ENCODE results near the gene PIAS4. TPM values are rescaled to one million over a fixed set of nuclear protein-coding genes. Genes with fewer than 3 reads are reported as not detected.

PIAS4 gene
- total RNA-seq, 1 donor, result 17.3 TPM

DNA sequence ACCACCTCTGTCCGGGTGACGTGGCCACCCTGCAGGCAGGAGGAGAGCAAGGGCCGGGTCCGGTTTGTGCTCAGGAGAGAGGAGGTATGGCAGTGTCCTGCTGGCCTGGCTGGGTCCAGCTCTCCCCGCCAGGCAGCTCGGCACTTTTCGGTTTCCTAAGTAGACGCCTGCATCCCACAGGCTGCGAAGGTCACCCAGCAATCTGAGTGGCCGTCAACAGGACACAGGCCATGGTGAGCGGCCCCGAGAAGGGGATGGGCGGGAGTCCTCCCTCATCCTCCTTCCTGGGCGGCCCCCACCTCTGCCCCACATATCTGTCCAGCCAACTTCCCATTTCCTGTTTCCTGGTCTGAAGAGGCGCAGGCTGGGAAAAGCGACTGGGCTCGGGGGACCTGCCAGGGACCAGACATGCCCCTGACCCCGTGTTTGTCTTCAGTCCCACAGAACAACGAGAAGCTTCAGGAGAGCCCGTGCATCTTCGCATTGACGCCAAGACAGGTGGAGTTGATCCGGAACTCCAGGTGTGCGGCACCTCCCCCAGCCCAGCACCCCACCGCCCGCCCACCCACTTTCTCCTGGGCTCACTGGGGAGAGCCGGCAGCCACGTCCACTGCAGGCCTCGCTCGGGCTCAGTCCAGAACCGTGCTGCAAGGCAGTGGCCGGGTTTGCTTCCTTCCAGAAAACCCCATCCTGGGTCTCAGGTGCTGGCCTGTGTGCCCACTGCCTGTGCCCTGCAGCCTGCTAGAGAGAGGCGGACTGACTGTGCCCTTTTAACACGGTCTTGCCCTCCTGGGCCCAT lies 16.3 kb downstream of the PIAS4 start:
- H3K4me3 ChIP-seq (ENCODE audit: low read depth, low read length), result no peak overlapping the region
- no peak for DNase-seq (ENCODE audit: low read depth)
- TF ChIP-seq, protein P1, sequence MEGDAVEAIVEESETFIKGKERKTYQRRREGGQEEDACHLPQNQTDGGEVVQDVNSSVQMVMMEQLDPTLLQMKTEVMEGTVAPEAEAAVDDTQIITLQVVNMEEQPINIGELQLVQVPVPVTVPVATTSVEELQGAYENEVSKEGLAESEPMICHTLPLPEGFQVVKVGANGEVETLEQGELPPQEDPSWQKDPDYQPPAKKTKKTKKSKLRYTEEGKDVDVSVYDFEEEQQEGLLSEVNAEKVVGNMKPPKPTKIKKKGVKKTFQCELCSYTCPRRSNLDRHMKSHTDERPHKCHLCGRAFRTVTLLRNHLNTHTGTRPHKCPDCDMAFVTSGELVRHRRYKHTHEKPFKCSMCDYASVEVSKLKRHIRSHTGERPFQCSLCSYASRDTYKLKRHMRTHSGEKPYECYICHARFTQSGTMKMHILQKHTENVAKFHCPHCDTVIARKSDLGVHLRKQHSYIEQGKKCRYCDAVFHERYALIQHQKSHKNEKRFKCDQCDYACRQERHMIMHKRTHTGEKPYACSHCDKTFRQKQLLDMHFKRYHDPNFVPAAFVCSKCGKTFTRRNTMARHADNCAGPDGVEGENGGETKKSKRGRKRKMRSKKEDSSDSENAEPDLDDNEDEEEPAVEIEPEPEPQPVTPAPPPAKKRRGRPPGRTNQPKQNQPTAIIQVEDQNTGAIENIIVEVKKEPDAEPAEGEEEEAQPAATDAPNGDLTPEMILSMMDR (IDR thresholded peaks at IDR 0.05; ENCODE audit: insufficient read depth, low read depth, low read length), result no peak

DNA sequence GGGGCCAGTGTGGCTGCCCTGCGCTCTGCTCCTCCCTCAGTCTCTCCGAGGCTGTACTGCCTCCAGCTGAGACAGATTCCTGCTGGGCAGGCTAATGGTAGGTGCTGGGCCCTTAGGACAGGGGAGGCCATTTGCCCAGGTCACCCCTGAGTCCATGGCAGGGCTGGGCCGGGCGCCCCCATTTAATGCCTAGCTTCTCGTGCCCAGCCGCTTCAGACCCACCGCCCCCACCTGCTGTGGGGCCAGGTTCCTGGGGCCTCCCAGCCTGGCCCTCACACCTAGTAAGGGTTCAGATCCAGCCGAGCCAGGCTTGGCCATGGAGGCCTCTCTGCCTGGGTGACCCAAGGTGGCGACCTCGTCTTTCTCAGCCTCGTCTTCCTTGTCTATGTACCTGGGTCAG lies 17.8 kb downstream of the PIAS4 start:
- no peak overlapping the region for H3K4me3 ChIP-seq (ENCODE audit: low read depth, low read length)
- TF ChIP-seq, protein P1 (IDR thresholded peaks at IDR 0.05; ENCODE audit: insufficient read depth, low read depth, low read length), result no peak
- DNase-seq (ENCODE audit: low read depth), result no peak

DNA sequence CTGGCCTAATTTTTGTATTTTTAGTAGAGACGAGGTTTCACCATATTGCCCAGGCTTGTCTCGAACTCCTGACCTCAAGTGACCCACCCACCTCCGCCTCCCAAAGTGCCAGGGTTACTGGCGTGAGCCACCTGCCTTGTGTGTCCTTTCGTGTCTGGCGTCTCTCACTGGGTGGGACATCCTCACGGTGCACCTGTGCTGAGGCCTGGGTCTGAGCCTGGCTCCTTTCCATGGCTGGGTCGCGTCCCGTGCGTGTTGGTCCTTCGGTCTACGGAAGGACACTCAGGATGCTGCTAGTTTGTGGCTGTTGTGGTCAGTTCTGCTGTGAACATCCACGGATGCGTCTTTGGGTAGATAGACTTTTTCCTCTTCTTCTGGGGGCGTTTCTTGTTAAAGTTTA lies 19.6 kb downstream of the PIAS4 start:
- TF ChIP-seq, protein P1 (IDR thresholded peaks at IDR 0.05; ENCODE audit: insufficient read depth, low read depth, low read length), result no peak
- DNase-seq (ENCODE audit: low read depth), result no peak
- H3K4me3 ChIP-seq (ENCODE audit: low read depth, low read length), result no peak overlapping the region

DNA sequence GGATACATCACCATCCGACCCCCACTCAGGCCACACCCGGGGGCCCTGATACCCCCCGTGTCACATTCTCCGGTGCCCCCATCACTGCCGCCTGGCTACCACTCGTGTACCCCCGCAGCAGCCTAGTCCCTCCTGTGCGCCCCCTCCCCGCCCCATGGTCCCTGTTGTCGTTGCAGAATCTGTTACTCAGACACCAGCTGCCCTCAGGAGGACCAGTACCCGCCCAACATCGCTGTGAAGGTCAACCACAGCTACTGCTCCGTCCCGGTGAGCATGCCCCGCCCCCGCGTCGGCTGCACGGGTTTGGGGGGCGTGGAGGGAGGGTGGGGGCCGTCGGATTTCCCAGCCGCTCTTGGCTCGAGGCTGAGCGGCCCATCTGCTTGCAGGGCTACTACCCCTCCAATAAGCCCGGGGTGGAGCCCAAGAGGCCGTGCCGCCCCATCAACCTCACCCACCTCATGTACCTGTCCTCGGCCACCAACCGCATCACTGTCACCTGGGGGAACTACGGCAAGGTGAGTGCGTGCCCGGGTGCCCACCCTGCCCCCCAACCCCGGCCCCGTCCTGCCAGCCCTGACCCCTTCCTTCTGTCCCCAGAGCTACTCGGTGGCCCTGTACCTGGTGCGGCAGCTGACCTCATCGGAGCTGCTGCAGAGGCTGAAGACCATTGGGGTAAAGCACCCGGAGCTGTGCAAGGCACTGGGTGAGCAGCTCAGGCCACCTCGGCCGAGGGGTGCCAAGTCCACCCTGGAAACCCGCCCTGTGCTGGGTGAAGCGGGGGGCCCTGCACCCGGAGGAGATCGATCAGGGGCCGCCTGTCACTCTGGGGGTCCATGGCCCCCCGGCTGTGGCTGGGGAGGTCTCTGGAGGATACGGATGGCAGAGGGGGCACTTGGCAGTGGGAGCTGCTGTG lies 21.1 kb downstream of the PIAS4 start:
- no peak overlapping the region for H3K4me3 ChIP-seq (ENCODE audit: low read depth, low read length)
- TF ChIP-seq, protein P1 (IDR thresholded peaks at IDR 0.05; ENCODE audit: insufficient read depth, low read depth, low read length), result no peak
- no peak for DNase-seq (ENCODE audit: low read depth)

DNA sequence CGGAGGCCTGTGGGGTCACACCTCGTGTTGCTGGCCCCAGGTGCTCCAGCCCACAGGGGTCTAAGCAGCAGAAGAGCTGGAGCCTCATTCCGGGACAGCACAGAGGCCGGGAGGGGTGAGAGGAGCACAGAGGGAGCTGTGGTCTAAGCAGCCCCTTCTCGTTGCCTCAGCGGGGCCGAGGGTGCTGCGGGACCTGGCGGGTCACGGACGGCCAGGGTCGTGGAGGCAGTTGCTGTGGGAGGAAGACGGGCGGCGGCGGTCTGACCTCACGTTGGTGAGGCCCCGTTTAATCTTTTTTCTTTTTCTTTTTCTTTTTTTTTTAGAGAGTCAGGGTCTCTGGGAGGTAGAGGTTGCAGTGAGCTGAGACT lies 21.7 kb downstream of the PIAS4 start:
- DNase-seq (ENCODE audit: low read depth), result no peak
- no peak overlapping the region for H3K4me3 ChIP-seq (ENCODE audit: low read depth, low read length)
- TF ChIP-seq, protein P1 (IDR thresholded peaks at IDR 0.05; ENCODE audit: insufficient read depth, low read depth, low read length), result no peak

DNA sequence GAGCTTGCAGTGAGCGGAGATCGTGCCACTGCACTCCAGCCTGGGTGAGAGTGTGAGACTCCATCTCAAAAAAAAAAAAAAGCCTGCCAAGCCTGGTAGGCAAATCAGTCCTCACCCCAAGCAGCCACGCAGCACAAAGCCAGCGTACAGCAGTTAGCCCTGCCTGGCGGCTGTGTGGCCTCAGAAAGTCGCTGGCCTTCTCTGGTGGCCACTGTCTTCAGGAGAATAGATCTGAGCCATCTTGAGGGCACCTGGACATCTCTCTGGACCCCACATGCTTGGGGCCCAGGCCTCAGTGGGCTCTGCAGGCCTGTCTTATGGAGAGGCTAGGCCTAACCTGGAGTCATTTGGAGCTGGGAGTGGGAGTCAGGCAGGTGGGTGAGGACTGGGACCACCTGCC lies 23.0 kb downstream of the PIAS4 start:
- no peak for DNase-seq (ENCODE audit: low read depth)
- TF ChIP-seq, protein P1 (IDR thresholded peaks at IDR 0.05; ENCODE audit: insufficient read depth, low read depth, low read length), result no peak
- no peak overlapping the region for H3K4me3 ChIP-seq (ENCODE audit: low read depth, low read length)
